ENCODE measurements around the gene RERE. TPM values are rescaled to one million over a fixed set of nuclear protein-coding genes. Genes with fewer than 3 reads are reported as not detected.

RERE gene
- polyA plus RNA-seq, 1 of the 3 experiments (the other 2 are of a cell fraction), result 8.1 TPM

DNA sequence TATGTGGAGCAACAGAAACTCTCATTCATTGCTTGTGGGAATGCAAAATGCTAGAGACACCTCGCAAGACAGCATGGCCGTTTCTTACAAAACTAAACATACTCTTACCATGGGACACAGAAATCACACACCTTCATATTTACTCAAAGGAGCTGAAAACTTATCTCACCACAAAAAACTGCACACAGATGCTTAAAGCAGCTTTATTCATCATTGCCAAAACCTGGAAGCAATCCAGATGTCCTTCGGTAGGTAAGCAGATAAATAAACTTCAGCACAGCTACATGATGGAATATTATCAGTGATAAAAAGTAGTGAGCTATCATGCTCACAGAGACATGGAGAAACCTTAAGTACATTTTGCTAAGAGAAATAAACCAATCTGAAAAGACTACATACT lies 124.3 kb downstream of the RERE start:
- Histone ChIP-seq H3K9ac (no peak overlapping the region), H2AFZ (ENCODE audit: low read depth) (no peak overlapping the region), H3K79me2 (ENCODE audit: insufficient read depth) (peaks cover 86% of the 10 kb centered on the region), H3K9me2 (no peaks in the 10 kb centered on the region), H4K20me1 (ENCODE audit: insufficient read depth) (peaks cover 3% of the 10 kb centered on the region; the same call in 1 of the 2 replicates), H3K36me3 (replicated peaks in 1 of 2; ENCODE audit: control insufficient read depth in 1 of 2, insufficient read depth in 2 of 2, low read length in 1 of 2) (no peaks in the 10 kb centered on the region), H3K9me3 (no peaks in the 10 kb centered on the region), H3K4me2 (no peak overlapping the region), H3K4me3 (ENCODE audit: low read depth in 2 of 2, low read length in 1 of 2) (no peak overlapping the region), H3K4me1 (ENCODE audit: control insufficient read depth in 1 of 2, insufficient read depth in 2 of 2, low read depth in 1 of 2, low read length in 1 of 2) (peaks cover 4% of the 10 kb centered on the region in 2 experiments; a peak in 2 of 4 replicates), H3K27me3 (ENCODE audit: insufficient read depth) (no peaks in the 10 kb centered on the region), H3K27ac (ENCODE audit: low read depth in 2 of 2, low read length in 1 of 2) (no peak overlapping the region), H3F3A (replicated peaks; ENCODE audit: insufficient read depth) (peaks cover 6% of the 10 kb centered on the region)
- ChIA-PET CTCF (interaction anchor here (1.0 to 1.6 kb wide), 2 partner anchors 22 to 24 kb away, joined by 3 to 4 read pairs; no protein-coding TSS in a partner anchor), POLR2A (no interaction called here)
- WGBS (ENCODE audit: low lambda C conversion rate), result 91% methylated on average over 3 of the region's 3 CpGs
- DNase-seq, result no peak
- TF ChIP-seq ELF1 (IDR thresholded peaks at IDR 0.05) (no peak), FOSL2 (IDR thresholded peaks at IDR 0.05; ENCODE audit: borderline replicate concordance, low read depth) (no peak), MXI1 (IDR thresholded peaks at IDR 0.05; ENCODE audit: low read depth, low read length) (no peak), ZBTB33 (IDR thresholded peaks at IDR 0.05; ENCODE audit: borderline replicate concordance, low read depth) (no peak), RFX5 (IDR thresholded peaks at IDR 0.05; ENCODE audit: low read length) (no peak), YY1 (IDR thresholded peaks at IDR 0.05; ENCODE audit: low read depth) (no peak), PBX3 (IDR thresholded peaks at IDR 0.05) (no peak), RXRA (IDR thresholded peaks at IDR 0.05; ENCODE audit: borderline replicate concordance, low read depth) (no peak), RAD21 (IDR thresholded peaks at IDR 0.05; ENCODE audit: low read length) (no peak), RCOR1 (IDR thresholded peaks at IDR 0.05; ENCODE audit: low read length) (no peak), EZH2phosphoT487 (IDR thresholded peaks at IDR 0.05; ENCODE audit: borderline replicate concordance, low read depth) (no peak)
- TF ChIP-seq, protein P1, sequence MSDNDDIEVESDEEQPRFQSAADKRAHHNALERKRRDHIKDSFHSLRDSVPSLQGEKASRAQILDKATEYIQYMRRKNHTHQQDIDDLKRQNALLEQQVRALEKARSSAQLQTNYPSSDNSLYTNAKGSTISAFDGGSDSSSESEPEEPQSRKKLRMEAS (IDR thresholded peaks at IDR 0.05; ENCODE audit: low read depth), result no peak
- TF ChIP-seq, protein P2, sequence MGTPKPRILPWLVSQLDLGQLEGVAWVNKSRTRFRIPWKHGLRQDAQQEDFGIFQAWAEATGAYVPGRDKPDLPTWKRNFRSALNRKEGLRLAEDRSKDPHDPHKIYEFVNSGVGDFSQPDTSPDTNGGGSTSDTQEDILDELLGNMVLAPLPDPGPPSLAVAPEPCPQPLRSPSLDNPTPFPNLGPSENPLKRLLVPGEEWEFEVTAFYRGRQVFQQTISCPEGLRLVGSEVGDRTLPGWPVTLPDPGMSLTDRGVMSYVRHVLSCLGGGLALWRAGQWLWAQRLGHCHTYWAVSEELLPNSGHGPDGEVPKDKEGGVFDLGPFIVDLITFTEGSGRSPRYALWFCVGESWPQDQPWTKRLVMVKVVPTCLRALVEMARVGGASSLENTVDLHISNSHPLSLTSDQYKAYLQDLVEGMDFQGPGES (IDR thresholded peaks at IDR 0.05; ENCODE audit: low read depth, low read length), result no peak

DNA sequence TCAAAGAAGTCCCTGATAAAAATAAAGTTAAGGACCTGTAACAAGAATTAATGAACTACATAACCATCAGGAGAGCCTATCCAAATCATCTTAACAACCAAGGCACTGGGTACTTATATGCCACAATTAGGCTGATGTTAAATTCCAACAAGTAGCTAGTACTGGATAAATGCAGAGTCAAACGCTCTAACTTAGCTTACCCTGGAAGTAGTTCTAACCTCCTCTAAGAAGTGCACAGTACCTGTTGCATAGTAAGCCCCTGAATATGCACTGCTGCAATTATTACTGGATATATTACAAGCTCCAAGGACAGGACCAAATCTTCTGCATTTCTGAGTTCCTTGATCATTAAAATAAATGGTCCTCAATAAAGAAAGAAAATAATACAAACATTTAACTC lies 125.8 kb downstream of the RERE start:
- Histone ChIP-seq H3K27ac (ENCODE audit: low read depth in 2 of 2, low read length in 1 of 2) (no peak overlapping the region), H3K9me3 (no peaks in the 10 kb centered on the region), H3F3A (replicated peaks; ENCODE audit: insufficient read depth) (no peaks in the 10 kb centered on the region), H3K27me3 (ENCODE audit: insufficient read depth) (no peaks in the 10 kb centered on the region), H4K20me1 (ENCODE audit: insufficient read depth) (peaks cover 11% of the 10 kb centered on the region; the same call in 1 of the 2 replicates), H3K4me3 (ENCODE audit: low read depth in 2 of 2, low read length in 1 of 2) (no peak overlapping the region), H3K4me1 (ENCODE audit: control insufficient read depth in 1 of 2, insufficient read depth in 2 of 2, low read depth in 1 of 2, low read length in 1 of 2) (peaks cover 5 to 13% of the 10 kb centered on the region in 2 experiments; a peak in 3 of 4 replicates), H3K9me2 (no peaks in the 10 kb centered on the region), H3K9ac (no peak overlapping the region), H2AFZ (ENCODE audit: low read depth) (no peak overlapping the region), H3K36me3 (replicated peaks in 1 of 2; ENCODE audit: control insufficient read depth in 1 of 2, insufficient read depth in 2 of 2, low read length in 1 of 2) (no peaks in the 10 kb centered on the region), H3K79me2 (ENCODE audit: insufficient read depth) (peaks cover 86% of the 10 kb centered on the region), H3K4me2 (no peak overlapping the region)
- no peak for DNase-seq
- CTCF ChIA-PET, result interaction anchor here (1.1 to 1.3 kb wide), 3 partner anchors 20 to 121 kb away, joined by 3 to 5 read pairs (median 3); no protein-coding TSS in a partner anchor
- 100% methylated on average over 1 of the region's 1 CpG for WGBS (ENCODE audit: low lambda C conversion rate)
- POLR2A ChIA-PET, result no interaction called here
- TF ChIP-seq CTCF (IDR thresholded peaks at IDR 0.05) (no peak), CHD2 (IDR thresholded peaks at IDR 0.05; ENCODE audit: low read length, partially characterized antibody) (no peak), RCOR1 (IDR thresholded peaks at IDR 0.05; ENCODE audit: low read length) (no peak), USF1 (IDR thresholded peaks at IDR 0.05; ENCODE audit: borderline replicate concordance, low read depth) (no peak), RXRA (IDR thresholded peaks at IDR 0.05; ENCODE audit: borderline replicate concordance, low read depth) (no peak), RFX5 (IDR thresholded peaks at IDR 0.05; ENCODE audit: low read length) (no peak), YY1 (IDR thresholded peaks at IDR 0.05; ENCODE audit: low read depth) (no peak), TAF1 (IDR thresholded peaks at IDR 0.05; ENCODE audit: borderline replicate concordance, low read depth, low read length) (no peak), FOSL2 (IDR thresholded peaks at IDR 0.05; ENCODE audit: borderline replicate concordance, low read depth) (no peak), POLR2AphosphoS5 (IDR thresholded peaks at IDR 0.05; ENCODE audit: low read depth, low read length) (no peak)
- TF ChIP-seq, protein P2 (IDR thresholded peaks at IDR 0.05; ENCODE audit: low read depth, low read length), result no peak

Measured in SK-N-SH (cell line).